Measurements from ENCODE around the gene ANP32A.
"Not testable (repeated sequence)": the region's sequence is repeated elsewhere in the genome, so short reads cannot be mapped to it uniquely, and the experiment has no call there.

The ANP32A gene

DNA sequence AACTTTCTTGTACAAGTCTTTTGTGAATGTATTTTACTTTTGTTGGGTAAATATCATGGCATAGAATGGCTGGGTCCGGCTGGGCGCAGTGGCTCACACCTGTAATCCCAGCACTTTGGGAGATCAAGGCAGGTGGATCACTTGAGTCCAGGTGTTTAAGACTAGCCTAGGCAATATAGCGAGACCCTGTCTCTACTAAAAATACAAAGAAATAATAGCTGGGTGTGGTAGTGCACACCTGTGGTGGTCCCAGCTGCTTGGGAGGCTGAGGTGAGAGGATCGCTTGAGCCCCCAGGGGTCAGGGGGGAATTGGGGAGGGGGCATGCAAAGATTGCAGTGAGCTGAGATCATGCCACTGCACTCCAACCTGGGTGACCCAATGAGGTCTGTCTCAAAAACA, 52.9 kb downstream of the ANP32A start:
- TF ChIP-seq, protein P1, sequence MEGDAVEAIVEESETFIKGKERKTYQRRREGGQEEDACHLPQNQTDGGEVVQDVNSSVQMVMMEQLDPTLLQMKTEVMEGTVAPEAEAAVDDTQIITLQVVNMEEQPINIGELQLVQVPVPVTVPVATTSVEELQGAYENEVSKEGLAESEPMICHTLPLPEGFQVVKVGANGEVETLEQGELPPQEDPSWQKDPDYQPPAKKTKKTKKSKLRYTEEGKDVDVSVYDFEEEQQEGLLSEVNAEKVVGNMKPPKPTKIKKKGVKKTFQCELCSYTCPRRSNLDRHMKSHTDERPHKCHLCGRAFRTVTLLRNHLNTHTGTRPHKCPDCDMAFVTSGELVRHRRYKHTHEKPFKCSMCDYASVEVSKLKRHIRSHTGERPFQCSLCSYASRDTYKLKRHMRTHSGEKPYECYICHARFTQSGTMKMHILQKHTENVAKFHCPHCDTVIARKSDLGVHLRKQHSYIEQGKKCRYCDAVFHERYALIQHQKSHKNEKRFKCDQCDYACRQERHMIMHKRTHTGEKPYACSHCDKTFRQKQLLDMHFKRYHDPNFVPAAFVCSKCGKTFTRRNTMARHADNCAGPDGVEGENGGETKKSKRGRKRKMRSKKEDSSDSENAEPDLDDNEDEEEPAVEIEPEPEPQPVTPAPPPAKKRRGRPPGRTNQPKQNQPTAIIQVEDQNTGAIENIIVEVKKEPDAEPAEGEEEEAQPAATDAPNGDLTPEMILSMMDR (IDR thresholded peaks at IDR 0.05; ENCODE audit: insufficient read depth, low read depth, low read length, missing control alignments), result no peak
- H3K4me3 ChIP-seq (ENCODE audit: low read length), result no peak overlapping the region
- no peak for DNase-seq (ENCODE audit: low read depth)

DNA sequence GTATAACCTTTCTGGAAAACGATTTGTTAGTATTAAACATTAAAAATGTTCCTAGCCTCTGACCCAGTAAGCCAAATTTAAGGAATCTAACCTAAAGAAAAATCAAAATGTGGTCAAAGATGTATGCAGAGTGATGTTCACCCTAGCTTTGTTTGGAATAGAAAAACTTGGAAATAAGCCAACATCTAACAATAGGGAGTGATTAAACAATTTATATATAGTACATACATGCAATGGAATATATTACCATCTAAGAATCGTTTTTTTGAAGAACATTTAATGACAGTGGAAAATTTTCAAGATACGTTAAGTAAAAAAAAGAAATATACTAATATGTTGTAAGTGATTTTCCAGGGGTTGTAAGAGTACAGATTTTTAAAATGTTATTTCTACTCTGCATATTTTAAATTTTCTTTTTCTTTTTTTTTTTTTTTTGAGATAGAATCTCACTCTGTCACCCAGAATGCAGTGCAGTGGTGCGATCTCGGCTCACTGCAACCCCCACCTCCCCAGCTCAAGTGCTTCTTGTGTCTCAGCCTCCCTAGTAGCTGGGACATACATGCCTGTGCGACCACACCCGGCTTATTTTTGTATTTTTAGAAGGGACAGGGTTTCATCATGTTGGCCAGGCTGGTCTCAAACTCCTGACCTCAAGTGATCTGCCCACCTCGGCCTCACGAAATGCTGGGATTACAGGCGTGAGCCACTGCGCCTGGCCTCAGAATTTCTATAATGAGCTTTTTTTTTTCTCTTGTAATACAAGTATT, 54.9 kb downstream of the ANP32A start:
- no peak overlapping the region for H3K4me3 ChIP-seq (ENCODE audit: low read length)
- TF ChIP-seq, protein P1 (IDR thresholded peaks at IDR 0.05; ENCODE audit: insufficient read depth, low read depth, low read length, missing control alignments), result no peak
- DNase-seq (ENCODE audit: low read depth), result no peak

DNA sequence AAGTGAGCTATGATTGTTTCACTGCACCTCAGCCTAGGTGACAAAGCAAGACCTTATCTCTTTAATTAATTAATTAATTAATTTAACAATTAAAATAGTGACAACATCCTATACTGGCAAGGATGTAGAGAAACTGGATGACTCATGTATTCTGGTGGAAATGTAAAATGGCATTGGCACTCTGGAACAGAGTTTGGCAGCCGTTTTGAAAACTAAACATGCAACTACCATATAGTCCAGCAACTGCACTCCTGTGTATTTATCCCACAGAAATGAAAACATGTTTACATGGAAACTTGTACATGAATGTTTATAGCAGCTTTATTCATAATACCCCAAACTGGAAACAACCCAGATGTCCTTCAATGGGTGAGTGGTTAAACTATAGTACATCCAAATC, 56.6 kb downstream of the ANP32A start:
- TF ChIP-seq, protein P1 (IDR thresholded peaks at IDR 0.05; ENCODE audit: insufficient read depth, low read depth, low read length, missing control alignments), result no peak
- DNase-seq (ENCODE audit: low read depth), result no peak

DNA sequence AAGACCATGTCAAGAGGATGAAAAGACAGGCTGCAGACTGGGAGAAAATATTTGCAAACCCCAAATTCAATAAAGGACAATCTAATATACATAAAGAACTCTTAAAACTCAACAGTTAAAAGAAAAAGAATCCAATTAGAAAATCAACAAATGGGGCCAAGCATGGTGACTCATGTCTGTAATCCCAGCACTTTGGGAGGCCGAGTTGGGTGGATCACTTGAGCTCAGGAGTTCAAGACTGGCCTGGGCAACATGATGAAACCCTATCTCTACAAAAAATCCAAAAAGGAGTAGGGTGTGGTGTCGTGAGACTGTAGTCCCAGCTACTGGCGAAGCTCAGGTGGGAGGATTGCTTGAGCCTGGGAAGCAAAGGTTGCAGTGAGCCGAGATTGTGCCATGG, 57.6 kb downstream of the ANP32A start:
- no peak overlapping the region for H3K4me3 ChIP-seq (ENCODE audit: low read length)
- no peak for DNase-seq (ENCODE audit: low read depth)
- TF ChIP-seq, protein P1 (IDR thresholded peaks at IDR 0.05; ENCODE audit: insufficient read depth, low read depth, low read length, missing control alignments), result no peak

More for the DNA sequence above, 56.6 kb downstream of the ANP32A start:
- no peak overlapping the region for H3K4me3 ChIP-seq (ENCODE audit: low read length)

DNA sequence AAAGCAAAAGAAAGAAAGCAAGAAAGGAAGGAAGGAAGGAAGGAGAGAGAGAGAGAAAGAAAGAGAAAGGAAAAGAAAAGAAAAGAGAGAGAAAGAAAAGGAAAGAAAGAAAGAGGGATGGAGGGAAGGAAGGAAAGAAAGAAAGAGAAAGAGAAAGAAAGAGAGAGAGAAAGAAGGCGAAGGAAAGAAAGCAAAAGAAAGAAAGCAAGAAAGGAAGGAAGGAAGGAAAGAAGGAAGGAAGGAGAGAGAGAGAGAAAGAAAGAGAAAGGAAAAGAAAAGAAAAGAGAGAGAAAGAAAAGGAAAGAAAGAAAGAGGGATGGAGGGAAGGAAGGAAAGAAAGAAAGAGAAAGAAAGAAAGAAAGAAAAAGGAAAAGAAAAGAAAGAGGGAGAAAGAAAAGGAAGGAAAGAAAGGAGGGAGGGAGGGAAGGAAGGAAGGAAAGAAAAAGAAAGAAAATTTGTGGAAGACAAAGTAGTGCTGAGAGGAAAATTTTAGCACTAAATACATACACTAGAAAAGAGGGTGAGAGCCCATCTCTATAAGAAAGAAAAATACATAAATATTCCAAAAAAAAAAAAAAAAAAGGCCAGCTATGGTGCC, 60.6 kb downstream of the ANP32A start:
- not testable (repeated sequence) for H3K4me3 ChIP-seq (ENCODE audit: low read length); DNase-seq (ENCODE audit: low read depth)

DNA sequence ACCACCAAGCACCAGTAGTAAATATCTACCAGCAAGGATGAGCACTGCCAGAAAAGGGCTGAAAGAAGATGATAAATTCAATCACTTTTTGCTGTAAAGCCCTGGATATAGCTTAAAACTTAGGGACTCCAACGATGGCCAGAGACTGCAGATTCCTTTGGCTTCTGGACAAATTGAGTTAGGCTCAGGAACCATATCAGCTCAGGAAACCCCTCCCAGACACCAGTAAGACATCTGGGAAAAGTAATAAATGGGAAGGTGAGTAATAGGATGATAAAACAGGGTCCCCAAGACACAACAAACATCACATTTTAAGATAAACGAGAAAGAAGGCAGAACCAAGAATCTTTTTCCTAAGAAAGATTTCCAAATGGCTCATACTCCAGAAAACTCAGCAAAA, 65.0 kb downstream of the ANP32A start:
- TF ChIP-seq, protein P1 (IDR thresholded peaks at IDR 0.05; ENCODE audit: insufficient read depth, low read depth, low read length, missing control alignments), result no peak
- DNase-seq (ENCODE audit: low read depth), result no peak
- no peak overlapping the region for H3K4me3 ChIP-seq (ENCODE audit: low read length)

DNA sequence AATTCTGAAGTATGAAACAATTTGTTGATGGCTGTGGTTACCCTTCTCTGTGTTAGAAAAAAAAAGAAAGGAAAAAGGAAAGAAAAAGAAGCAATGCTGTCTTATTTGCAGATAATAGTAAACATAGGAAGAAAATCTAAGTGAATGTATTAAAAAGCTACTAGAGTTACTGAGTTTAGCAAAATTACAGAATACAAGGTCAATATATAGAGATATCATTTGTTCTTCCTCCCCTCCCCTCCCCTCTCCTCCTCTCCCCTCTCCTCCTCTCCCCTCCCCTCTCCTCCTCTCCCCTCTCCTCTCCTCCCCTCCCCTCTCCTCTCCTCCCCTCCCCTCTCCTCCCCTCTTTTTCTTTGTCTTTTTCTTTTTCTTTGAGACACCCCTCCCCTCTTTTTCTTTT, 69.1 kb downstream of the ANP32A start:
- TF ChIP-seq, protein P1 (IDR thresholded peaks at IDR 0.05; ENCODE audit: insufficient read depth, low read depth, low read length, missing control alignments), result no peak
- no peak overlapping the region for H3K4me3 ChIP-seq (ENCODE audit: low read length)
- DNase-seq (ENCODE audit: low read depth), result no peak

Data from epithelial cell of esophagus (primary cell).